Uterus (tissue), 4 donors: Measurements from ENCODE around the gene BIK. TPM values are rescaled to one million over a fixed set of nuclear protein-coding genes. Genes with fewer than 3 reads are reported as not detected.

Experiments used
- DNase-seq, 2 donors: peaks; one replicate each; pipeline ENCODE4 v3.0.0-alpha.2; 2019 to 2020
- H3K27ac ChIP-seq, 2 donors: fragments of 200-600 bp; sonication (generic); 1 replicate in 1 of 2; 2 replicates in 1 of 2; pipeline ENCODE4 v1.5.1; 2016 to 2018
- H3K27me3 ChIP-seq, 2 donors: fragments of 200-600 bp; sonication (generic); one replicate each; pipeline ENCODE4 v1.5.1; 2018 to 2019; ENCODE audit warnings: control low read depth in 1 of 2
- H3K36me3 ChIP-seq, 2 donors: fragments of 200-600 bp; sonication (generic); one replicate each; pipeline ENCODE4 v1.5.1; 2019; ENCODE audit warnings: control low read depth in 1 of 2
- H3K4me1 ChIP-seq, 2 donors: fragments of 200-600 bp; sonication (generic); one replicate each; pipeline ENCODE4 v1.5.1; 2018 to 2019; ENCODE audit warnings: control low read depth in 1 of 2
- H3K4me3 ChIP-seq, 2 donors: fragments of 200-600 bp; sonication (generic); 1 replicate in 1 of 2; 2 replicates in 1 of 2; pipeline ENCODE4 v1.5.1; 2018 to 2019; ENCODE audit warnings: mild to moderate bottlenecking in 1 of 2
- H3K9me3 ChIP-seq, 2 donors: fragments of 200-600 bp; sonication (generic); one replicate each; pipeline ENCODE4 v1.5.1; 2019; ENCODE audit warnings: control low read depth in 1 of 2
- CTCF ChIP-seq, 4 experiments: fragments of 200-600 bp in 2 of 4; fragments of 450-650 bp in 2 of 4; sonication (generic) in 2 of 4; IDR thresholded peaks; one replicate each; pipeline ENCODE4 v1.5.1; 2016 to 2019; ENCODE audit warnings: antibody characterized with exemption in 4 of 4, mild to moderate bottlenecking in 2 of 4, moderate library complexity in 1 of 4
- POLR2A ChIP-seq, 2 donors: fragments of 450-650 bp; IDR thresholded peaks; one replicate each; pipeline ENCODE4 v1.6.1; 2016; ENCODE audit warnings: antibody characterized with exemption in 2 of 2, mild to moderate bottlenecking in 1 of 2, moderate library complexity in 1 of 2
- intact Hi-C: fragments of 100-400 bp; cut with DNase I; formaldehyde crosslinking; loops from one replicate; pipeline ENCODE4 v1.15.1; 2023; ENCODE audit warnings: low total_unique reads
- total RNA-seq, 4 donors: library from RNA; depleted of rRNA in 3 of 4; stranded (reverse); fragments of >200 nt in 3 of 4; gene quantifications; one replicate each; pipeline versions ENCODE4 v1.1.0 to v1.2.4, GENCODE V29; 2014 to 2023
- donor health status: DM: yes; HTN: yes; CAD: no.

The BIK gene
- total RNA-seq, 4 donors from 2014 or later = 0.49 to 0.77 (median 0.76) TPM; not detected in 1

- no peak for DNase-seq
- Histone ChIP-seq H3K4me1 (no peaks in the 10 kb centered on the region), H3K27me3 (no peaks in the 10 kb centered on the region), H3K9me3 (no peaks in the 10 kb centered on the region), H3K36me3 (no peaks in the 10 kb centered on the region), H3K4me3 (no peak overlapping the region), H3K27ac (no peak overlapping the region)
- intact Hi-C loops = no loop called here
- no peak for TF ChIP-seq POLR2A (IDR thresholded peaks at IDR 0.05)
- TF ChIP-seq CTCF (IDR thresholded peaks at IDR 0.05) = no peak
Measured at GRCh38 chr22:43127166-43127908, 16.8 kb downstream of the BIK start.

GRCh38 chr22:43128116-43128515 lies 17.6 kb downstream of the BIK start:
- Histone ChIP-seq H3K9me3 (no peaks in the 10 kb centered on the region), H3K4me3 (no peak overlapping the region), H3K4me1 (no peaks in the 10 kb centered on the region), H3K36me3 (no peaks in the 10 kb centered on the region), H3K27me3 (no peaks in the 10 kb centered on the region), H3K27ac (no peak overlapping the region)
- intact Hi-C loops = no loop called here
- TF ChIP-seq CTCF (IDR thresholded peaks at IDR 0.05) (no peak), POLR2A (IDR thresholded peaks at IDR 0.05) (no peak)
- no peak for DNase-seq

- TF ChIP-seq POLR2A (IDR thresholded peaks at IDR 0.05) (no peak), CTCF (IDR thresholded peaks at IDR 0.05) (no peak)
Measured at GRCh38 chr22:43128928-43129424, 18.4 kb downstream of the BIK start.

DNA sequence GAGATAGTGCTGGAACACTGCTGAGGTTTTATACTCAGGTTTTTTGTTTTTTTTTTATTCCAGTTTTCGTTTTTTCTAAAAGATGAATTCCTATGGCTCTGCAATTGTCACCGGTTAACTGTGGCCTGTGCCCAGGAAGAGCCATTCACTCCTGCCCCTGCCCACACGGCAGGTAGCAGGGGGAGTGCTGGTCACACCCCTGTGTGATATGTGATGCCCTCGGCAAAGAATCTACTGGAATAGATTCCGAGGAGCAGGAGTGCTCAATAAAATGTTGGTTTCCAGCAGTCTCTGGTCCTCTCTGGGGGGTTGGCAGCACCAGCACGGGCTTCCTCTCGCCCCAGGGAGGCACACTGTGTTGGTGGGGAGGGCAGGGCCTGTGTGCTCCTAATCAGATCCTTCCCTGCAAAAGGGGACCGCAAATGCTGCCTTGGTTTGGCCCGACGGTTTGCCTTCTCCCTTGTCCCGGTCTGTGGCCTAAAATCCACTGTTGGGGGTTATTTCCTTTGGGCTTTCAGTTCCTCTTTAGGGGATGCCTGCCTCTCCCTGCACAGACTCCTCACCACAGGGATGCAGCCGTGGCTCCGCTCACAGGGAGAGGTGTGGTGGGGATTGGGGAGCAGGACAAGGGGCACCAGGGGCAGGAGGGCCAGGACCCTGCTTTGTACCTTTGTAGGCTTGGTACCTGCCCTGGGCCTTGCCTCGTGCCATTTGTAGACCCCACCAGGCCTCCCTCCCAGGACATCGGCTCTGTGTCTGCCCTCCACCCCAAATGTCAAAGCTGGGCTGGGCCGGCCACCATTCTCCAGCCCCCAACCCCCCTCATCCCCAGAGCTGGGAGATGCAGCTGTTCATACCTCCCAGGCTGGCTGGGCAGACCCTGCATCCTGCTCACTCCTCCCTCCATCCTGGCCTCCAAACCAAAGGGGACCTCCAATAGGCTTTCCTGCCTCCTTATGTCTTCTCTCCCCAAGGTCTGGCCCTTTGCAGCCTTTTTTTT lies 19.2 kb downstream of the BIK start:
- Histone ChIP-seq H3K4me3 (no peak overlapping the region), H3K4me1 (no peaks in the 10 kb centered on the region), H3K27ac (no peak overlapping the region), H3K36me3 (no peaks in the 10 kb centered on the region), H3K27me3 (no peaks in the 10 kb centered on the region), H3K9me3 (no peaks in the 10 kb centered on the region)
- TF ChIP-seq POLR2A (IDR thresholded peaks at IDR 0.05) (no peak), CTCF (IDR thresholded peaks at IDR 0.05) (no peak)
- DNase-seq = no peak
- intact Hi-C loops = no loop called here

More at GRCh38 chr22:43128928-43129424, 18.4 kb downstream of the BIK start:
- H3K4me1 ChIP-seq = no peaks in the 10 kb centered on the region
- H3K9me3 ChIP-seq = no peaks in the 10 kb centered on the region
- no peak overlapping the region for H3K4me3 ChIP-seq
- H3K27me3 ChIP-seq = no peaks in the 10 kb centered on the region
- H3K27ac ChIP-seq = no peak overlapping the region
- DNase-seq = no peak
- intact Hi-C loops = no loop called here
- no peaks in the 10 kb centered on the region for H3K36me3 ChIP-seq
